Testis (tissue), 3 donors: Measurements from ENCODE around the gene PAX8. TPM values are rescaled to one million over a fixed set of nuclear protein-coding genes. Genes with fewer than 3 reads are reported as not detected.

ENCODE experiments used
- DNase-seq: peaks from one replicate; pipeline ENCODE4 v3.0.0-alpha.2; 2019
- H3K27ac ChIP-seq, 2 donors: fragments of 200-600 bp; sonication (generic); one replicate each; pipeline ENCODE4 v1.5.1; 2019
- H3K27me3 ChIP-seq: fragments of 200-600 bp; sonication (generic); one replicate; pipeline ENCODE4 v1.5.1; 2019
- H3K36me3 ChIP-seq: fragments of 200-600 bp; sonication (generic); one replicate; pipeline ENCODE4 v1.5.1; 2017; ENCODE audit warnings: low read depth; ENCODE audit errors: missing control alignments
- H3K4me1 ChIP-seq: fragments of 200-600 bp; sonication (generic); one replicate; pipeline ENCODE4 v1.5.1; 2019
- H3K4me3 ChIP-seq, 2 donors: fragments of 200-600 bp; sonication (generic); one replicate each; pipeline ENCODE4 v1.5.1; 2017 to 2019
- H3K9me3 ChIP-seq: fragments of 200-600 bp; sonication (generic); one replicate; pipeline ENCODE4 v1.5.1; 2017
- POLR2A ChIP-seq: fragments of 450-650 bp; IDR thresholded peaks from one replicate; pipeline ENCODE4 v1.6.1; 2017; ENCODE audit warnings: antibody characterized with exemption, mild to moderate bottlenecking, moderate library complexity
- WGBS, 2 donors: methylation state at CpG; one replicate each; pipeline ENCODE4 v1.1.5; 2018; 5-methylcytosine and 5-hydroxymethylcytosine counted together
- intact Hi-C: fragments of 100-400 bp; cut with DNase I; formaldehyde crosslinking; loops from one replicate; pipeline ENCODE4 v1.15.1; 2023; ENCODE audit warnings: low total_unique reads
- polyA plus RNA-seq: library from polyadenylated mRNA; stranded (reverse); fragments of 350-450 nt; fragmentation: Illumina TruSeq; extraction: RNeasy Lipid Tissue Mini Kit (QIAGEN cat#74804); gene quantifications from one replicate; pipeline ENCODE4 v1.2.3, GENCODE V29; 2014; ENCODE audit warnings: low read depth, low replicate concordance; ENCODE audit not compliant: insufficient read depth
- total RNA-seq, 2 donors: library from RNA; depleted of rRNA; stranded (reverse); fragments of >200 nt; gene quantifications; one replicate each; pipeline ENCODE4 v1.2.3, GENCODE V29; 2016
- TF ChIP-seq, protein P1 (sequence below), 3 experiments: fragments of 450-650 bp in 2 of 3; fragments of 200-600 bp in 1 of 3; sonication (generic) in 1 of 3; IDR thresholded peaks; one replicate each; pipeline ENCODE4 v1.5.1; 2016 to 2019; ENCODE audit warnings: antibody characterized with exemption in 3 of 3, mild to moderate bottlenecking in 2 of 3, moderate library complexity in 1 of 3

PAX8 gene
- total and polyA plus RNA-seq, 3 donors from 2014 or later = 4.7 to 22.3 (median 5.4) TPM

DNA sequence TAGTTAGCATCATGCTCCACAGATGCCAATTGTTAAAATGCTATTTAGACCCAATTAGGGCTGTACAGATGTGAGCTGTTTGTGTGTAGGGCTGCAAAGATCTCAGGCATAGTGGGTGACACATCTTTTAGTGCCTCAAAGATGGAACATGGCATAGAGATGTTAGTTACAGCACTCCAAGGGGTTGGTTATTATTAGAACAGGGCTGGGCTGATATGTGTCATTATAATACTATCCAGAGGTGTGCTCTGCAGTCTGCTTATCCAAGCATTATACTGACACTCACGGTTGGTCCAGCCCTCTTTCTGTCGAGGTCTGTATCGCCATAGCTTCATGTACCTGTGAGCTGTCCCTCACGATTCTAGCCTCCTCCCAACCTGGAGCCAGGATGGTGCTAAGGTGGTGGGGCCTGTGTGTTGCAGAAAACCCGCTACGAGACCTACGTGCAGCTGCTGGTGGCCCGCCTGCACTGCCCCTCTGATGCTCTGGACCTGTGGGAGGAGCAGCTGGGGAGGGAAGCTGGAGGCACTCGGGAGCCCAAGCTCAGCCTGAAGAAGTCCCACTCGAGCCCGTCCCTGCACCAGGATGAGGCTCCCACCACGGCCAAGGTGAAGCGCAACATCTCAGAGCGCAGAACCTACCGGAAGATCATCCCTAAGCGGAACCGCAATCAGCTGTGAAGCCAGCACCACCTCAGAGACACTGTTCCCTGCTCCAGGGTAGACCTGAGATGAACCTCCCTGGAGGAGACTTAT, 77.8 kb downstream of the PAX8 start:
- Histone ChIP-seq H3K9me3 (no peaks in the 10 kb centered on the region), H3K4me1 (no peaks in the 10 kb centered on the region), H3K27ac (no peak overlapping the region), H3K36me3 (no peaks in the 10 kb centered on the region), H3K27me3 (no peaks in the 10 kb centered on the region), H3K4me3 (no peak overlapping the region)
- TF ChIP-seq, protein P1, sequence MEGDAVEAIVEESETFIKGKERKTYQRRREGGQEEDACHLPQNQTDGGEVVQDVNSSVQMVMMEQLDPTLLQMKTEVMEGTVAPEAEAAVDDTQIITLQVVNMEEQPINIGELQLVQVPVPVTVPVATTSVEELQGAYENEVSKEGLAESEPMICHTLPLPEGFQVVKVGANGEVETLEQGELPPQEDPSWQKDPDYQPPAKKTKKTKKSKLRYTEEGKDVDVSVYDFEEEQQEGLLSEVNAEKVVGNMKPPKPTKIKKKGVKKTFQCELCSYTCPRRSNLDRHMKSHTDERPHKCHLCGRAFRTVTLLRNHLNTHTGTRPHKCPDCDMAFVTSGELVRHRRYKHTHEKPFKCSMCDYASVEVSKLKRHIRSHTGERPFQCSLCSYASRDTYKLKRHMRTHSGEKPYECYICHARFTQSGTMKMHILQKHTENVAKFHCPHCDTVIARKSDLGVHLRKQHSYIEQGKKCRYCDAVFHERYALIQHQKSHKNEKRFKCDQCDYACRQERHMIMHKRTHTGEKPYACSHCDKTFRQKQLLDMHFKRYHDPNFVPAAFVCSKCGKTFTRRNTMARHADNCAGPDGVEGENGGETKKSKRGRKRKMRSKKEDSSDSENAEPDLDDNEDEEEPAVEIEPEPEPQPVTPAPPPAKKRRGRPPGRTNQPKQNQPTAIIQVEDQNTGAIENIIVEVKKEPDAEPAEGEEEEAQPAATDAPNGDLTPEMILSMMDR (IDR thresholded peaks at IDR 0.05) = no peak
- no peak for TF ChIP-seq POLR2A
- DNase-seq = no peak
- WGBS, 2 donors = 89% methylated on average over 17 of the region's 17 CpGs; no CpG with 5 or more reads in 1 of the 2 donors
- intact Hi-C loops = loop anchor here (10.0 kb wide), 1 partner anchor 66 kb away; no protein-coding TSS in a partner anchor

DNA sequence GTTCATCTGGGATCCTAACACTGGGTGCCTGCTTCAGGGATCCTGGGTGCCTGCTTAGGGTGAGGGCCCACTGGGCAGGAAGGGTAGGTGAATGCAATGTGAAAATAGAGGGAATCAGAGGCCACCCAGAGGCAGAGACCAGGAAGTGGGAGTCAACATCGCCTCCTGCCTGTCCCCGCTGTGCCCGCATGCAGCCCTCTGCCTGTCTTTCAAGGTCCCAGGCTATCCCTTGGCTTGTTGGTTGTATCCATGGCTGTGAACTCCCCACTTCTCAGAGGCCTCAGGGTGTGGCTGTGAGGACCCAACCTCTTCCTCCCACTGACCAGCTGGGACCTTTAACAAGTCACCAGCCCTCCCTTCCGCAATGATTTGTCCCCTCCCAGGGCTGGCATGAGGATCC, 78.5 kb downstream of the PAX8 start:
- no peak overlapping the region for H3K4me3 ChIP-seq
- H3K27ac ChIP-seq = no peak overlapping the region
- 83 to 92% methylated on average over 4 of the region's 4 CpGs for WGBS, 2 donors

DNA sequence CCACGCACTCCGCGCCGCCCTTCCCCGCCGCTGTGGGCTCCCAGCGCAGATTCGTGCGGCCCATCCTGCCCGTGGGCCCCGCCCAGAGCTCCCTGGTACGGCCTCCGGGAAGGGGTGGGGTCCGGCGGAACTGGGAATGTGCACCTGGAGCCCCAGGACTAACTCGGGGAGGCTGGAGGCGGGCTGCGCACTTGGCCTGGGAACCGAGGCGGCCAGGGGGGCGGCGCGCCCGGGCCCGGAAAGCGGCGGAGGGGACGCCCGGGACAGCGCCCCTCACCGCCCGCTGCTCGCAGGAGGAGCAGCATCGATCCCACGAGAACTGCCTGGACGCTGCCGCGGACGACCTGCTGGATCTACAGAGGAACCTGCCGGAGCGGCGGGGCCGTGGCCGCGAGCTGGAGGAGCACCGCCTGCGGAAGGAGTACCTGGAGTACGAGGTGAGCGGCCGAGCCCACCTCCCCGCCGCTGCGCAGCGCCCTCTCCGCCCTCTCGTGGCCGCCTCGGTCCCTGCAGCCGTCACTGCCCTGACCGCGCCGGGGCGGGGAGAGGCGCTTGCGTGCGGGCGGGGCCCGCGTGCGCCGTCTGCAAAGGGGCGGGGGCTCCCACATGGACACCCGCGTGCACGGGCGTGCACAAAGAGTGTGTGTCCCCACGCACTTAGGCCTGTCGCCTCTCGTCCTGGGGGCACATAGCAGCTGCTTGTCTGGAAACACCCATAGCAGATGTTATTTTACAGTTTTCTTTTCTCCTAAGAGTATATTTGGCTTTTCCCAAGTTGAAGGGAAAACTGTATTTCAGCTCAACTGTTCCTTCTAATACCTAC, 79.7 kb downstream of the PAX8 start:
- Histone ChIP-seq H3K9me3 (no peaks in the 10 kb centered on the region), H3K4me1 (no peaks in the 10 kb centered on the region), H3K4me3 (peak overlapping the region; percentile 75 to 86), H3K36me3 (no peaks in the 10 kb centered on the region), H3K27ac (peak overlapping the region; percentile 41 to 68), H3K27me3 (no peaks in the 10 kb centered on the region)
- peak; percentile 84 for DNase-seq
- TF ChIP-seq, protein P1 (IDR thresholded peaks at IDR 0.05) = peak; percentile 86 to 92 (median 90)
- TF ChIP-seq POLR2A = no peak
- intact Hi-C loops = no loop called here
- 3 to 4% methylated on average over 5 to 42 of the region's 79 CpGs for WGBS, 2 donors

More for the DNA sequence above, 78.5 kb downstream of the PAX8 start:
- Histone ChIP-seq H3K36me3 (no peaks in the 10 kb centered on the region), H3K4me1 (no peaks in the 10 kb centered on the region), H3K9me3 (no peaks in the 10 kb centered on the region), H3K27me3 (no peaks in the 10 kb centered on the region)
- TF ChIP-seq POLR2A = no peak
- TF ChIP-seq, protein P1 (IDR thresholded peaks at IDR 0.05) = no peak
- intact Hi-C loops = loop anchor here (10.0 kb wide), 1 partner anchor 65 kb away; no protein-coding TSS in a partner anchor
- DNase-seq = no peak

DNA sequence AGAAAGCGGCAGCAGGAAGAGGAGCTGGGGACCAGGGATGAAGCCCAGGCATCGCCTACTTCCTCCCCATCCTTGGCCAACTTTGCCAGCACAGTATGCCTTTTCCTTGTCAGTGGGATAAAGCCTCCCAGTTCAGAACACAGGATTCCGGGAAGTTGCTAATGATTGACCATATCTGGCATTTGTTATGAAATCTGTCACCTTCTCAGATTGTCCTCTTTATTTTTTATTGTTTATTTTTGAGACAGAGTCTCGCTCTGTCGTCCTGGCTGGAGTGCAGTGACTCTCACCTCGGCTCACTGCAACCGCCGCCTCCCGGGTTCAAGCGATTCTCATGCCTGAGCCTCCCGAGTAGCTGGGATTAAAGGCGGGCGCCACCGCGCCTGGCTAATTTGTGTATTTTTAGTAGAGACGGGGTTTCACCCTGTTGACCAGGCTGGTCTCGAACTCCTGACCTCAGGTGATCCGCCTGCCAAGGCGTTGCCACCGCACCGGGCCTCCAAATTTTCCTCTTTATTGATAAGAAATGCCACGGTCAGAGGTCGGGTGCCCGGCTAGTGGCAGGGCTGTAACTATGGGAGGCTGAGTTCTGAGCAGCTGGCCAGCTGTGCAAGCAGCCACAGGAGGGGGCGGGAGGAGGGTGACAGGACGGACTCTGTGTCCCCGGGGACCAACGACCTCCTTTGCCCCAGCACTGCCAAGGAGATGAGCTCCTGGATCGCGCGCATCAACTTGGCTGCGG, 80.5 kb downstream of the PAX8 start:
- no peak overlapping the region for H3K27ac ChIP-seq
- TF ChIP-seq POLR2A = no peak
- TF ChIP-seq, protein P1 (IDR thresholded peaks at IDR 0.05) = no peak
- no peaks in the 10 kb centered on the region for H3K27me3 ChIP-seq
- H3K36me3 ChIP-seq = no peaks in the 10 kb centered on the region
- WGBS, 2 donors = 47 to 68% methylated on average over 24 to 32 of the region's 32 CpGs
- H3K4me1 ChIP-seq = no peaks in the 10 kb centered on the region
- DNase-seq = no peak
- no peaks in the 10 kb centered on the region for H3K9me3 ChIP-seq
- peak overlapping the region; percentile 75 to 86 for H3K4me3 ChIP-seq
- intact Hi-C loops = no loop called here
